ENCODE data around the gene RTP2.
"Not testable (repeated sequence)": the region's sequence is repeated elsewhere in the genome, so short reads cannot be mapped to it uniquely, and the experiment has no call there.

Gene RTP2

DNA sequence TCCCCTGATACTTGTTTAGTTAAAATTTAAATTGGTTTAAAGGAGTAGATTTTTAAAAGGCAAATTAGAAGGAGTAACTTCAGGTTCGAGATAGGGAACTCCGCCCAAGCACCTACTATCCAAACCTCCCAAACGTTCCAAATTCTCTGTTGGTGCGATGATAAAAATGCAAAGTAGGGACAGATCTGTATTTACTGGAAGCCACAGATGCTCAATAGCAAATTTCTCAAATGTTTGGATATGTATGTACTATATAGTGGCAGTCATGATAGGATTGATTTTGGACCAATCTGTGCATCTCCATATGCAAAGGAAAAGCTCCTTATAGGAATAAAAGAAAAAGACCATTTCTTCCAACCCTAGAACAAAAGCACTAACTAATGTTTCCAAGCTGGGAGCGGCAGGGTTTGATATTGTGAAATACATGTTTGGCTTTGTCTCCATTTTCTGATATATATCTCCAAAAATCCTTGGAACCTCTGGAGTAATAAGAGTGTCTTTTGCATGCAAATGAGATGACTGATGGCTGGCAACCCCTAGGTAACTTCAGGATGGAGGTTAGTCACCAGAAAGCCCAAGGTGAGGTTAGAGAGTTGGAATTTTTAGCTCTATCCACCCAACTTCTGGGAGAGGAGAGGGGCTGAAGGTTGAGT lies 15.6 kb downstream of the RTP2 start:
- TF ChIP-seq, protein P1, sequence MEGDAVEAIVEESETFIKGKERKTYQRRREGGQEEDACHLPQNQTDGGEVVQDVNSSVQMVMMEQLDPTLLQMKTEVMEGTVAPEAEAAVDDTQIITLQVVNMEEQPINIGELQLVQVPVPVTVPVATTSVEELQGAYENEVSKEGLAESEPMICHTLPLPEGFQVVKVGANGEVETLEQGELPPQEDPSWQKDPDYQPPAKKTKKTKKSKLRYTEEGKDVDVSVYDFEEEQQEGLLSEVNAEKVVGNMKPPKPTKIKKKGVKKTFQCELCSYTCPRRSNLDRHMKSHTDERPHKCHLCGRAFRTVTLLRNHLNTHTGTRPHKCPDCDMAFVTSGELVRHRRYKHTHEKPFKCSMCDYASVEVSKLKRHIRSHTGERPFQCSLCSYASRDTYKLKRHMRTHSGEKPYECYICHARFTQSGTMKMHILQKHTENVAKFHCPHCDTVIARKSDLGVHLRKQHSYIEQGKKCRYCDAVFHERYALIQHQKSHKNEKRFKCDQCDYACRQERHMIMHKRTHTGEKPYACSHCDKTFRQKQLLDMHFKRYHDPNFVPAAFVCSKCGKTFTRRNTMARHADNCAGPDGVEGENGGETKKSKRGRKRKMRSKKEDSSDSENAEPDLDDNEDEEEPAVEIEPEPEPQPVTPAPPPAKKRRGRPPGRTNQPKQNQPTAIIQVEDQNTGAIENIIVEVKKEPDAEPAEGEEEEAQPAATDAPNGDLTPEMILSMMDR (IDR thresholded peaks at IDR 0.05; ENCODE audit: control insufficient read depth, extremely low read depth, insufficient read depth) = no peak
- no peak for DNase-seq (ENCODE audit: low read depth)
- no peak overlapping the region for H3K4me3 ChIP-seq (ENCODE audit: low read depth, low read length)

DNA sequence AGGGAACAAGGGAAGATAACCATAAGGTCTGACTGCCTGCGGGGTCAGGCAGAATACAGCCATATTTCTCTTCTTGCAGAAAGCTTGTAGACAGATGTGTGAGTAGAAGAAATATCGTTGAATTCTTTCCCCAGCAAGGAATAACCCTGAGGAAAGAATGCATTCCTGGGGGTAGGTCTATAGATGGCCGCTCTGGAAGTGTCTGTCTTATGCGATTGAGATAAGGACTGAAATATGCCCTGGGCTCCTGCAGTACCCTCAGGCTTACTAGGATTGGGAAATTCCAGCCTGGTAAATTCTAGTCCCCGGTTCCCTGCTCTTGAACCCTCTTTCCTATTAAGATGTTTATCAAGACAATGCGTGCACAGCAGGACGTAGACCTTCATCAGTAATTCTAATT lies 16.4 kb downstream of the RTP2 start:
- TF ChIP-seq, protein P1 (IDR thresholded peaks at IDR 0.05; ENCODE audit: control insufficient read depth, extremely low read depth, insufficient read depth) = no peak
- DNase-seq (ENCODE audit: low read depth) = no peak
- H3K4me3 ChIP-seq (ENCODE audit: low read depth, low read length) = no peak overlapping the region

DNA sequence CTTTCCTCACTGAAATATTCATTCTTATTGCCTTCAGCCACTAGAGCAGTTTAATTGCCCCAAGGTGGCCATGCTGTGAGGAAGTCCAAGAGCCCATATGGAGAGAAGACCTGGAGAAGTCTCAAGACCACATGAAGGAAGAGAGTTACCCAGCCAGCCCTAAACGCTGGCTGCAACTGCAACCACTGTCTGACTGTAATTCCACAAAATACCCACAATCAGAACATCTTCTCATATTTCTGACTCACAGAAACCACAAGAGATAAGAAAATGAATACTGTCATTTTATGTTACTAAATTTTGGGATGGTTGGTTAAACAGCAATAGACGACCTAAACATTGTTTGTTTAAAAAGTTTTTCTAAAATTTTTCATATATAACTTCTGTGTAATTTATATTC lies 17.5 kb downstream of the RTP2 start:
- H3K4me3 ChIP-seq (ENCODE audit: low read depth, low read length) = no peak overlapping the region
- TF ChIP-seq, protein P1 (IDR thresholded peaks at IDR 0.05; ENCODE audit: control insufficient read depth, extremely low read depth, insufficient read depth) = no peak
- DNase-seq (ENCODE audit: low read depth) = no peak

DNA sequence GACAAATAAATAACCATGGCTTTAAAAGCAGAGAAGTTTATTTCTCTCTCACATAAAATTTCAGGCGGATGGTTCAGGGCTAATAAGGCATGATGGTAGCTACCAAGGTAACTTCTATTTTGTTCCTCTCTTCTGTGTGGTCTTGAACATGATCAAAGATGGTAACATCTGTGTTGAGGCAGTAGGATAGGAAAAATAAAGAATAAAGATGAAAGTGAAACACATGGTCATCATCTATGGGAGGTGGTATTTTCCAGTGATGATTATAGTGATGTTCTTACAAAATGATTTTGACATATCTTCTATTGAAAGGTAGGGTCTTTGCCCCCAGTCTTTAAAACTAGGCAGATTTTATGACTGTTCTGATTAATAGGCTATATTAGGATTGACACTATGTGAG lies 17.9 kb downstream of the RTP2 start:
- TF ChIP-seq, protein P1 (IDR thresholded peaks at IDR 0.05; ENCODE audit: control insufficient read depth, extremely low read depth, insufficient read depth) = no peak
- DNase-seq (ENCODE audit: low read depth) = no peak

DNA sequence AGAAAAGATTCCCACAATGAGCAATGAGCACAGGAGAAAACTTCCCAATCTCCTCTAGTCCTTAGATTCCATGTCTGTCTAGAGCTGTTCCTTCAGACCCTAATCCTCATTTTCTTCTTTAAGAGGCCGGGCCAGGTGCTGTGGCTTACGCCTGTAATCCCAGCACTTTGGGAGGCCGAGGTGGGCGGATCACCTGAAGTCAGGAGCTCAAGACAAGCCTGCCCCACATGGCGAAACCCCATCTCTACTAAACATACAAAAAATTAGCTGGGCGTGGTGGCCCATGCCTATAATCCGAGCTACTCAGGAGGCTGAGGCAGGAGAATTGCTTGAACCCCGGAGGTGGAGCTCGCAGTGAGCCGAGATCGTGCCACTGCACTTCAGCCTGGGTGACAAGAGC lies 20.6 kb downstream of the RTP2 start:
- not testable (repeated sequence) for DNase-seq (ENCODE audit: low read depth); H3K4me3 ChIP-seq (ENCODE audit: low read depth, low read length)

More for the DNA sequence above, 17.9 kb downstream of the RTP2 start:
- no peak overlapping the region for H3K4me3 ChIP-seq (ENCODE audit: low read depth, low read length)

DNA sequence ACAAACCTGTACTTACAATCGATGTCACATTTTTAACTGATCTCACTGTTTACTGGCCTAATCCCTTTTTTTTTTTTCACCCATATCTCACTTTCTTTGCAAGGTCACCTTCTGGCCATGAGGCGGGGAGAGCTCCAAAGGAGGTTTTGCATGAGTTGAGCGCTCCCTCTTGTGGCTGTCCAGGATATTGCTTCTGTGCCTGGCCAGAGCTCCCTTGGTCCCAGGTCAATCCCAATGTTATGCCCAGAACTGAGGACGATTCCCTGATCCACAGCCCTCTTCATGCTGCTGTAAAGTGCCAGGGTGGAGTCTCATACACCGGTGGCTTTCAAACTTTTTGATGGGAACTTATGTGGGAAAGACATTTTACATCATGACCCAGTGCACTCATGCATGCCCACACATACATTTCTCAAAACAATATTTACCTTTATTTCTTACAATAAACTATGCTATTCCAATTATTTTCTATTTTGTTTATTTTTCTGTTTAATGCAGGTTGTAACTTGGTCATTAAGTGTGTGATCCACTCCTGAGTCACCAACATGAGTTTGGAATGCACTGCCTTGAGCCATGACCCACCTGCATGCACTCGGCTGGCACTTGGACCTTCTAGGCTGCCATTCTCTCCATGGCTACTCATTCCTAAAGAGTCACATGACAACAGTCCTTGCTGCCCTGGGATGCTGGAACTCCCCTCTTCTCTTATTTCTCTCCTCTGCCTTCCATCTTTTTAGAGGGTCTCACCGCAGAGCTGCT lies 22.5 kb downstream of the RTP2 start:
- TF ChIP-seq, protein P1 (IDR thresholded peaks at IDR 0.05; ENCODE audit: control insufficient read depth, extremely low read depth, insufficient read depth) = peak; percentile 94
- peak; percentile 21 for DNase-seq (ENCODE audit: low read depth)
- H3K4me3 ChIP-seq (ENCODE audit: low read depth, low read length) = no peak overlapping the region

DNA sequence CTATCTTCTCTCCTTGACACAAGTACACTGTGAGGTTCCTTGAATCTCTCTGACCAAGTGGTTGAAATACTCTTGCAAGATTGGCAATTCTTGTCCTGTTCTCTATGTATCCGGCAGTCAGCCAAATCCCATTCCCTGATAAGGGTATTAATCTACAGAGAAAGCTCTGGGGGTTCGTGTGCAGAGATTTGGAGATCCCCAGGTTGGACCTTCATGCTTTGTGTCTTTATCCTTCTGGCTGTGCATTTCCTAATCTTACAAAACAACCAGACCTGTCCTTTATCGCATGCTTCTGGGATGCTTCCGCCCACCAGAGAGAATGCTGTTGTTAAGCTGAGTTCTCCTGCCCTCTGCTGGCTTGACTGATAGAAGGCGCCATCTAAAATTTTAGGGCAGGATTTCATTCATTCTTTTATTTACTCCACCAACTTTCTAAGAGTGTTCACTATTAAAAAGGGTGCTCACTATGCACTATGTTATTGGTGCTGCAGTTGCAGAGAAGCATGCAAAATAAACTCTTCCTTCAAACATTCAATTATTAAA lies 23.6 kb downstream of the RTP2 start:
- no peak overlapping the region for H3K4me3 ChIP-seq (ENCODE audit: low read depth, low read length)
- TF ChIP-seq, protein P1 (IDR thresholded peaks at IDR 0.05; ENCODE audit: control insufficient read depth, extremely low read depth, insufficient read depth) = peak; percentile 87
- DNase-seq (ENCODE audit: low read depth) = peak; percentile 14
